WTC11 (cell line): ENCODE data around the gene TEX14. TPM values are rescaled to one million over a fixed set of nuclear protein-coding genes. Genes with fewer than 3 reads are reported as not detected.

Experiments
- ATAC-seq: fragments of 200-7000 bp; cut with Tn5 transposase; 2 replicates; pipeline ENCODE4 v1.10.0; 2021; ENCODE audit warnings: mild to moderate bottlenecking, moderate library complexity
- CTCF ChIA-PET: fragments of 300-600 bp; sonication (Branson Sonifier 250); formaldehyde crosslinking; loops from one replicate; lab custom pipeline; 2021; ENCODE audit warnings: antibody characterized with exemption; lab: Charles Lee
- POLR2A ChIA-PET: fragments of 350-600 bp; sonication (Branson Sonifier 250); formaldehyde crosslinking; loops from one replicate; lab custom pipeline; 2021; ENCODE audit warnings: antibody characterized with exemption; lab: Charles Lee
- DNase-seq: peaks from one replicate; pipeline ENCODE4 v3.0.0; 2021; ENCODE audit warnings: low spot score
- H3K27ac Mint-ChIP-seq: 2 replicates; pipeline ENCODE4 v1.8.0; 2021; ENCODE audit warnings: mixed read lengths
- H3K27me3 Mint-ChIP-seq: 2 replicates; pipeline ENCODE4 v1.8.0; 2021; ENCODE audit warnings: low read depth, mild to moderate bottlenecking, moderate library complexity, mixed read lengths
- H3K36me3 Mint-ChIP-seq: 2 replicates; pipeline ENCODE4 v1.8.0; 2021; ENCODE audit warnings: mixed read lengths
- H3K4me1 Mint-ChIP-seq: 2 replicates; pipeline ENCODE4 v1.8.0; 2022; ENCODE audit warnings: mixed read lengths
- H3K4me3 Mint-ChIP-seq: 2 replicates; pipeline ENCODE4 v1.8.0; 2021; ENCODE audit warnings: mild to moderate bottlenecking, moderate library complexity, mixed read lengths
- H3K9me3 Mint-ChIP-seq: 2 replicates; pipeline ENCODE4 v1.8.0; 2021; ENCODE audit warnings: mixed read lengths
- CBFB ChIP-seq: sonication (generic); formaldehyde crosslinking; IDR thresholded peaks from 2 replicates; pipeline ENCODE4 v1.8.1; 2022; ENCODE audit warnings: mild to moderate bottlenecking, low read depth, missing genetic modification reagents
- CREB1 ChIP-seq: sonication (generic); formaldehyde crosslinking; IDR thresholded peaks from 2 replicates; pipeline ENCODE4 v1.8.0; 2023; ENCODE audit warnings: mild to moderate bottlenecking, missing genetic modification reagents
- CTCF ChIP-seq: fragments of 200-600 bp; IDR thresholded peaks from 2 replicates; pipeline ENCODE4 v1.8.0; 2022; ENCODE audit warnings: antibody characterized with exemption
- E2F1 ChIP-seq: sonication (generic); formaldehyde crosslinking; IDR thresholded peaks from 2 replicates; pipeline ENCODE4 v1.8.0; 2022; ENCODE audit warnings: mild to moderate bottlenecking, missing genetic modification reagents
- E2F4 ChIP-seq: sonication (generic); formaldehyde crosslinking; IDR thresholded peaks from 2 replicates; pipeline ENCODE4 v1.8.1; 2022; ENCODE audit warnings: low read depth, mild to moderate bottlenecking, moderate library complexity, missing genetic modification reagents, borderline replicate concordance
- ERG ChIP-seq: fragments of 250-450 bp; sonication (Bioruptor Pico); IDR thresholded peaks from 2 replicates; pipeline ENCODE4 v1.8.0; 2021; ENCODE audit warnings: mild to moderate bottlenecking
- ESRRA ChIP-seq: sonication (generic); formaldehyde crosslinking; IDR thresholded peaks from 2 replicates; pipeline ENCODE4 v1.8.1; 2022; ENCODE audit warnings: mild to moderate bottlenecking, missing genetic modification reagents, borderline replicate concordance
- FOXP1 ChIP-seq: sonication (generic); formaldehyde crosslinking; IDR thresholded peaks from 2 replicates; pipeline ENCODE4 v1.8.0; 2022; ENCODE audit warnings: missing genetic modification reagents, mild to moderate bottlenecking, moderate library complexity, borderline replicate concordance
- FOXP4 ChIP-seq: sonication (generic); formaldehyde crosslinking; IDR thresholded peaks from 2 replicates; pipeline ENCODE4 v1.8.0; 2022; ENCODE audit warnings: mild to moderate bottlenecking, missing genetic modification reagents
- GABPB1 ChIP-seq: sonication (generic); formaldehyde crosslinking; IDR thresholded peaks from 2 replicates; pipeline ENCODE4 v1.8.1; 2023; ENCODE audit warnings: mild to moderate bottlenecking, missing genetic modification reagents
- NFYB ChIP-seq: sonication (generic); formaldehyde crosslinking; conservative IDR thresholded peaks from 2 replicates; pipeline ENCODE4 v1.8.0; 2022; ENCODE audit warnings: low read depth, missing genetic modification reagents
- NR2C2 ChIP-seq: sonication (generic); formaldehyde crosslinking; IDR thresholded peaks from 2 replicates; pipeline ENCODE4 v1.8.0; 2022; ENCODE audit warnings: mild to moderate bottlenecking, missing genetic modification reagents
- RORB ChIP-seq: fragments of 250-450 bp; sonication (Bioruptor Pico); IDR thresholded peaks from 2 replicates; pipeline ENCODE4 v1.9.0; 2021; ENCODE audit warnings: mild to moderate bottlenecking
- SMAD3 ChIP-seq: sonication (generic); formaldehyde crosslinking; IDR thresholded peaks from 2 replicates; pipeline ENCODE4 v1.8.0; 2022; ENCODE audit warnings: missing genetic modification reagents, mild to moderate bottlenecking, borderline replicate concordance
- TEAD1 ChIP-seq: sonication (generic); formaldehyde crosslinking; IDR thresholded peaks from 2 replicates; pipeline ENCODE4 v1.8.0; 2022; ENCODE audit warnings: mild to moderate bottlenecking, missing genetic modification reagents
- ZNF232 ChIP-seq: sonication (generic); formaldehyde crosslinking; IDR thresholded peaks from 2 replicates; pipeline ENCODE4 v1.8.0; 2022; ENCODE audit warnings: mild to moderate bottlenecking, missing genetic modification reagents
- ZNF532 ChIP-seq: fragments of 250-450 bp; sonication (Bioruptor Pico); IDR thresholded peaks from 2 replicates; pipeline ENCODE4 v1.9.0; 2021; ENCODE audit warnings: mild to moderate bottlenecking, borderline replicate concordance
- total RNA-seq: library from RNA; stranded (reverse); gene quantifications from 3 replicates; pipeline ENCODE4 v1.2.3, GENCODE V29; 2021

TEX14 gene
- total RNA-seq, 1 experiment from 2014 or later = 1.4 TPM

- H3K27ac Mint-ChIP-seq = no peak overlapping the region
- CTCF ChIA-PET = interaction anchor here (0.7 to 1.2 kb wide), 3 partner anchors 18 to 312 kb away, joined by 3 to 4 read pairs (median 3); no protein-coding TSS in a partner anchor
- H3K4me1 Mint-ChIP-seq = peaks cover 17% of the 10 kb centered on the region
- DNase-seq (no peak), ATAC-seq (no peak)
- H3K27me3 Mint-ChIP-seq = peaks cover 18% of the 10 kb centered on the region
- H3K9me3 Mint-ChIP-seq = no peaks in the 10 kb centered on the region; the same call in 1 of the 2 replicates
- H3K36me3 Mint-ChIP-seq = peaks cover 4% of the 10 kb centered on the region; the same call in 1 of the 2 replicates
- POLR2A ChIA-PET = interaction anchor here (0.6 to 1.4 kb wide), 3 partner anchors 34 to 437 kb away, joined by 3 to 7 read pairs (median 4); no protein-coding TSS in a partner anchor
- TF ChIP-seq SMAD3 = no peak
- H3K4me3 Mint-ChIP-seq = peak overlapping the region; percentile 68
Measured at GRCh38 chr17:58693208-58693607, 1.4 kb upstream of the TEX14 start.

- Mint-ChIP-seq H3K4me3 (peak within 1 kb of the TSS; percentile 68), H3K27ac (0 out of 2 replicates have a peak within 1 kb of the TSS, but pooled peaks have one; percentile 36), H3K4me1 (peaks cover 17% of the 10 kb centered on the region), H3K36me3 (peaks cover 4% of the 10 kb centered on the region; the same call in 1 of the 2 replicates), H3K9me3 (no peaks in the 10 kb centered on the region; the same call in 1 of the 2 replicates), H3K27me3 (peaks cover 18% of the 10 kb centered on the region)
- ChIA-PET POLR2A (interaction anchor here (0.6 to 1.4 kb wide), 4 partner anchors 33 to 1680 kb away, joined by 3 to 7 read pairs (median 4); no protein-coding TSS in a partner anchor), CTCF (interaction anchor here (0.7 to 1.2 kb wide), 4 partner anchors 19 to 312 kb away, joined by 3 to 4 read pairs (median 3); no protein-coding TSS in a partner anchor)
- peak; percentile 72 for DNase-seq
- ATAC-seq = peak; percentile 96
- TF ChIP-seq ESRRA = no peak
- TF ChIP-seq GABPB1 (CRISPR knock-in tag) = peak; percentile 81
- no peak for TF ChIP-seq CBFB (CRISPR knock-in tag)
- TF ChIP-seq NFYB (CRISPR knock-in tag) = no peak
- TF ChIP-seq E2F1 = no peak
- peak; percentile 81; the same call in 1 of the 2 replicates for TF ChIP-seq E2F4
- no peak for TF ChIP-seq CREB1 (CRISPR knock-in tag)
- TF ChIP-seq RORB = no peak
- no peak for TF ChIP-seq ZNF232 (CRISPR knock-in tag)
- peak; percentile 44; the same call in 1 of the 2 replicates for TF ChIP-seq TEAD1 (CRISPR knock-in tag)
- TF ChIP-seq FOXP1 = peak; percentile 92; the same call in 1 of the 2 replicates
- no peak for TF ChIP-seq ERG
- TF ChIP-seq ZNF532 (CRISPR knock-in tag) = peak; percentile 79; the same call in 1 of the 2 replicates
- TF ChIP-seq CTCF = no peak
- TF ChIP-seq FOXP4 (CRISPR knock-in tag) = 0 out of 2 replicates have a peak, but pooled peaks have one; percentile 57
- TF ChIP-seq NR2C2 (CRISPR knock-in tag) = no peak
Measured at GRCh38 chr17:58692239-58693055, 602 bp upstream of the TEX14 start, which contains the start of gene RAD51C. RAD51C (plus strand) TSS chr17:58692602; CDS start chr17:58692644, 42 bp downstream.
